HCT116 (cell line): Measurements from ENCODE around the gene SLCO4A1. TPM values are rescaled to one million over a fixed set of nuclear protein-coding genes. Genes with fewer than 3 reads are reported as not detected.

Experiments
- ATAC-seq: fragments of 200-7000 bp; cut with Tn5 transposase; 2 replicates; pipeline ENCODE4 v1.9.1; 2020; ENCODE audit warnings: mild to moderate bottlenecking, moderate library complexity
- BruUV-seq: library from RNA; stranded (reverse); fragments of 400-500 nt; replicated peaks from 2 replicates; lab custom pipeline; 2021; lab: Mats Ljungman, UMichigan
- CTCF ChIA-PET: fragments of 300-600 bp; sonication (Branson Sonifier 250); formaldehyde crosslinking; loops from one replicate; lab custom pipeline; 2021; ENCODE audit warnings: antibody characterized with exemption; lab: Charles Lee
- POLR2A ChIA-PET: fragments of 300-600, 350-600 bp; sonication (Branson Sonifier 250); formaldehyde crosslinking; loops from one replicate; lab custom pipeline; 2021; ENCODE audit warnings: antibody characterized with exemption; lab: Charles Lee
- RAD21 ChIA-PET, 2 experiments: fragments of 300-600 bp; sonication (Branson Sonifier 250); formaldehyde crosslinking; loops; one replicate each; lab custom pipeline; 2023; ENCODE audit warnings: low total read pairs in 2 of 2; ENCODE audit not compliant: uncharacterized antibody in 2 of 2, unreplicated experiment in 2 of 2, low non-redundant PET in 1 of 2; lab: Charles Lee
- DNase-seq: peaks from one replicate; pipeline ENCODE4 v3.0.0-alpha.2; 2010; ENCODE audit warnings: low read depth, low spot score
- H2AFZ ChIP-seq: fragments of 200-600 bp; shearing (Covaris generic), sonication (generic); 2 replicates; pipeline ENCODE4 v1.6.1; 2017; ENCODE audit warnings: low read depth, mixed run types, mixed read lengths, antibody characterized with exemption, low read length; ENCODE audit not compliant: poor library complexity, severe bottlenecking
- H3K27ac ChIP-seq: 2 replicates; pipeline ENCODE4 v1.5.1; 2012; ENCODE audit warnings: low read depth, low read length
- H3K27me3 ChIP-seq: fragments of 200-600 bp; sonication (generic); 2 replicates; pipeline ENCODE4 v1.6.1; 2016; ENCODE audit warnings: mixed run types, low read length, mixed read lengths; ENCODE audit not compliant: insufficient read depth
- H3K36me3 ChIP-seq, 2 experiments: fragments of 200-500 bp in 1 of 2; fragments of 200-600 bp in 1 of 2; sonication (Bioruptor generic) in 1 of 2; sonication (generic) in 1 of 2; 2 replicates each; pipeline versions ENCODE4 v1.5.1 to v1.6.1; 2014 to 2016; ENCODE audit warnings: low read length in 2 of 2, inconsistent platforms in 1 of 2, mixed read lengths in 1 of 2, mixed run types in 1 of 2; ENCODE audit not compliant: insufficient read depth in 2 of 2, control insufficient read depth in 1 of 2
- H3K4me1 ChIP-seq, 2 experiments: fragments of 200-600 bp in 1 of 2; sonication (generic) in 1 of 2; 2 replicates each; pipeline versions ENCODE4 v1.5.1 to v1.6.1; 2012 to 2017; ENCODE audit warnings: low read length in 2 of 2, inconsistent platforms in 1 of 2, mild to moderate bottlenecking in 1 of 2, mixed read lengths in 1 of 2, mixed run types in 1 of 2, moderate library complexity in 1 of 2; ENCODE audit not compliant: insufficient read depth in 2 of 2, control insufficient read depth in 1 of 2
- H3K4me2 ChIP-seq: fragments of 200-600 bp; sonication (generic); 2 replicates; pipeline ENCODE4 v1.6.1; 2017; ENCODE audit warnings: mixed run types, low read length, mixed read lengths
- H3K4me3 ChIP-seq, 2 experiments: fragments of 200-600 bp in 1 of 2; sonication (generic) in 1 of 2; replicated peaks in 1 of 2; 2 replicates each; pipeline ENCODE4 v1.5.1; 2011 to 2016; ENCODE audit warnings: low read length in 2 of 2, control low read depth in 1 of 2, low read depth in 1 of 2, mild to moderate bottlenecking in 1 of 2, mixed read lengths in 1 of 2, mixed run types in 1 of 2
- H3K79me2 ChIP-seq: fragments of 200-600 bp; sonication (generic); 2 replicates; pipeline ENCODE4 v1.6.1; 2017; ENCODE audit warnings: mild to moderate bottlenecking, mixed run types, low read length, moderate library complexity, mixed read lengths; ENCODE audit not compliant: insufficient read depth
- H3K9ac ChIP-seq: fragments of 200-600 bp; sonication (generic); 2 replicates; pipeline ENCODE4 v1.6.1; 2016; ENCODE audit warnings: low read length, mixed read lengths
- H3K9me2 ChIP-seq: fragments of 200-600 bp; sonication (generic), shearing (Covaris generic); 2 replicates; pipeline ENCODE4 v1.6.1; 2017; ENCODE audit warnings: mixed run types, mild to moderate bottlenecking, moderate library complexity; ENCODE audit not compliant: insufficient read depth
- H3K9me3 ChIP-seq, 2 experiments: fragments of 200-500 bp in 1 of 2; fragments of 200-600 bp in 1 of 2; sonication (Bioruptor generic) in 1 of 2; sonication (generic) in 1 of 2; 2 replicates each; pipeline ENCODE4 v1.6.1; 2014 to 2017; ENCODE audit warnings: low read length in 2 of 2, mixed read lengths in 2 of 2, inconsistent platforms in 1 of 2, low read depth in 1 of 2, mild to moderate bottlenecking in 1 of 2, mixed run types in 1 of 2, moderate library complexity in 1 of 2; ENCODE audit not compliant: control insufficient read depth in 1 of 2, insufficient read depth in 1 of 2
- H4K20me1 ChIP-seq: fragments of 200-600 bp; sonication (generic), shearing (Covaris generic); 2 replicates; pipeline ENCODE4 v1.6.1; 2017; ENCODE audit warnings: mixed run types, mild to moderate bottlenecking, moderate library complexity; ENCODE audit not compliant: insufficient read depth
- ATF3 ChIP-seq: IDR thresholded peaks from 2 replicates; pipeline ENCODE4 v1.6.1; 2012
- CTCF ChIP-seq, 3 experiments: fragments of 200-600 bp in 1 of 3; sonication (generic) in 1 of 3; IDR thresholded peaks in 2 of 3; conservative IDR thresholded peaks in 1 of 3; 2 replicates each; pipeline ENCODE4 v1.5.1; 2012 to 2017; ENCODE audit warnings: low read depth in 2 of 3, low read length in 2 of 3, antibody characterized with exemption in 1 of 3, borderline replicate concordance in 1 of 3, control low read depth in 1 of 3, mild to moderate bottlenecking in 1 of 3, mixed read lengths in 1 of 3, mixed run types in 1 of 3, moderate library complexity in 1 of 3; ENCODE audit not compliant: insufficient read depth in 1 of 3
- EZH2 ChIP-seq: fragments of 200-600 bp; sonication (generic); IDR thresholded peaks from 2 replicates; pipeline ENCODE4 v1.6.1; 2017; ENCODE audit warnings: antibody characterized with exemption, mixed run types
- EZH2phosphoT487 ChIP-seq: fragments of 200-600 bp; IDR thresholded peaks from 2 replicates; pipeline ENCODE4 v1.6.1; 2018; ENCODE audit warnings: antibody characterized with exemption, borderline replicate concordance
- JUND ChIP-seq: IDR thresholded peaks from 2 replicates; pipeline ENCODE4 v1.6.1; 2012
- POLR2AphosphoS5 ChIP-seq: IDR thresholded peaks from 2 replicates; pipeline ENCODE4 v1.6.1; 2011; ENCODE audit warnings: mild to moderate bottlenecking, low read depth, low read length, moderate library complexity
- SIN3A ChIP-seq: IDR thresholded peaks from 2 replicates; pipeline ENCODE4 v1.6.1; 2012; ENCODE audit warnings: low read depth
- SP1 ChIP-seq: IDR thresholded peaks from 2 replicates; pipeline ENCODE4 v1.6.1; 2012; ENCODE audit warnings: low read depth
- ZBTB33 ChIP-seq: IDR thresholded peaks from 2 replicates; pipeline ENCODE4 v1.6.1; 2011; ENCODE audit warnings: mild to moderate bottlenecking, low read length, moderate library complexity; ENCODE audit not compliant: insufficient replicate concordance; ENCODE audit errors: extremely low read depth
- intact Hi-C: fragments of 100-400 bp; cut with micrococcal nuclease; formaldehyde crosslinking; loops from 2 replicates; pipeline ENCODE4 v1.10.0; 2022
- total RNA-seq: library from RNA; stranded (reverse); gene quantifications from one replicate; pipeline ENCODE4 v1.2.1, GENCODE V29; 2021; ENCODE audit not compliant: unreplicated experiment

SLCO4A1 gene
- total RNA-seq, 1 experiment from 2014 or later = 107 TPM

GRCh38 chr20:62660768-62661167 is 18.5 kb downstream of the SLCO4A1 start:
- Histone ChIP-seq H4K20me1 (no peaks in the 10 kb centered on the region), H2AFZ (no peak overlapping the region), H3K36me3 (peaks cover 45 to 53% of the 10 kb centered on the region in 2 experiments; a peak in 3 of 4 replicates), H3K4me2 (no peak overlapping the region), H3K9ac (no peak overlapping the region), H3K9me2 (no peaks in the 10 kb centered on the region), H3K27me3 (no peaks in the 10 kb centered on the region), H3K4me3 (no peak overlapping the region), H3K4me1 (peaks cover 0 to 7% of the 10 kb centered on the region in 2 experiments; a peak in 1 of 4 replicates), H3K9me3 (no peaks in the 10 kb centered on the region), H3K27ac (no peak overlapping the region), H3K79me2 (peaks cover 48% of the 10 kb centered on the region; the same call in 1 of the 2 replicates)
- CTCF ChIA-PET = no interaction called here
- POLR2A ChIA-PET = no interaction called here
- ATAC-seq = no peak
- RAD21 ChIA-PET = no interaction called here
- DNase-seq = no peak
- BruUV-seq = no TSS peak
- intact Hi-C loops = no loop called here
- TF ChIP-seq ZBTB33 (no peak), SP1 (no peak), EZH2 (no peak), SIN3A (no peak), EZH2phosphoT487 (no peak), JUND (no peak), POLR2AphosphoS5 (no peak), CTCF (IDR thresholded peaks at IDR 0.05 in 2 of 3, conservative IDR thresholded peaks at IDR 0.05 in 1 of 3; ENCODE audit: borderline replicate concordance in 1 of 3, insufficient read depth in 1 of 3, low read depth in 2 of 3, low read length in 2 of 3) (no peak), ATF3 (no peak)
